Brain microvascular endothelial cell (primary cell): Measurements from ENCODE around the gene BAZ1B.
"Not testable (repeated sequence)": the region's sequence is repeated elsewhere in the genome, so short reads cannot be mapped to it uniquely, and the experiment has no call there.

Experiments used
- DNase-seq: peaks from one replicate; pipeline ENCODE4 v3.0.0-alpha.2; 2020
- H3K27ac ChIP-seq: fragments of 250-450 bp; sonication (Bioruptor Pico); 2 replicates; pipeline ENCODE4 v1.5.1; 2020; ENCODE audit warnings: mild to moderate bottlenecking, moderate library complexity
- H3K27me3 ChIP-seq: fragments of 250-450 bp; sonication (Bioruptor Pico); replicated peaks from 2 replicates; pipeline ENCODE4 v1.5.1; 2020; ENCODE audit warnings: mild to moderate bottlenecking
- H3K36me3 ChIP-seq: fragments of 250-450 bp; sonication (Bioruptor Pico); replicated peaks from 2 replicates; pipeline ENCODE4 v1.5.1; 2020; ENCODE audit warnings: mild to moderate bottlenecking
- H3K4me3 ChIP-seq: 2 replicates; pipeline ENCODE4 v1.5.1; 2011; ENCODE audit warnings: low read depth, mild to moderate bottlenecking, control low read depth, low read length, moderate library complexity
- CTCF ChIP-seq: IDR thresholded peaks from 2 replicates; pipeline ENCODE4 v1.5.1; 2011; ENCODE audit warnings: low read depth, mild to moderate bottlenecking, moderate library complexity, low read length, control low read depth, inconsistent platforms; ENCODE audit errors: missing control alignments
- in situ Hi-C: cut with HindIII; loops from 2 replicates; pipeline ENCODE4 v1.10.0; 2017; ENCODE audit warnings: low sequenced_read_pairs, low pct_ligation_motif_present

The BAZ1B gene

GRCh38 chr7:73489976-73490375 lies 32.1 kb downstream of the BAZ1B start:
- in situ Hi-C loops = no loop called here

GRCh38 chr7:73487486-73487885 lies 34.6 kb downstream of the BAZ1B start:
- in situ Hi-C loops = no loop called here
- Histone ChIP-seq H3K4me3 (no peak overlapping the region), H3K36me3 (peaks cover 46% of the 10 kb centered on the region), H3K27me3 (no peaks in the 10 kb centered on the region), H3K27ac (no peak overlapping the region)
- no peak for TF ChIP-seq CTCF
- DNase-seq = no peak

More at GRCh38 chr7:73489976-73490375, 32.1 kb downstream of the BAZ1B start:
- H3K27me3 ChIP-seq = no peaks in the 10 kb centered on the region
- DNase-seq = no peak
- H3K4me3 ChIP-seq = no peak overlapping the region
- peaks cover 69% of the 10 kb centered on the region for H3K36me3 ChIP-seq
- TF ChIP-seq CTCF = no peak
- H3K27ac ChIP-seq = no peak overlapping the region

- Histone ChIP-seq H3K36me3 (peaks cover 23% of the 10 kb centered on the region), H3K27ac (no peak overlapping the region), H3K27me3 (no peaks in the 10 kb centered on the region), H3K4me3 (no peak overlapping the region)
- no peak for DNase-seq
- no peak for TF ChIP-seq CTCF
- in situ Hi-C loops = no loop called here
Measured at GRCh38 chr7:73483171-73483570, 38.9 kb downstream of the BAZ1B start.

GRCh38 chr7:73482746-73483145 lies 39.3 kb downstream of the BAZ1B start:
- H3K27ac ChIP-seq = no peak overlapping the region
- H3K27me3 ChIP-seq = no peaks in the 10 kb centered on the region
- H3K4me3 ChIP-seq = no peak overlapping the region
- peak; percentile 5 for DNase-seq
- in situ Hi-C loops = no loop called here
- H3K36me3 ChIP-seq = peaks cover 23% of the 10 kb centered on the region
- no peak for TF ChIP-seq CTCF

GRCh38 chr7:73481521-73481920 lies 40.6 kb downstream of the BAZ1B start:
- in situ Hi-C loops, H3K27ac ChIP-seq, H3K4me3 ChIP-seq, DNase-seq, H3K27me3 ChIP-seq: not testable (repeated sequence)
- H3K36me3 ChIP-seq = peaks cover 28% of the 10 kb centered on the region

- no peak for DNase-seq
- TF ChIP-seq CTCF = no peak
- Histone ChIP-seq H3K4me3 (no peak overlapping the region), H3K27ac (no peak overlapping the region), H3K36me3 (peaks cover 44% of the 10 kb centered on the region), H3K27me3 (no peaks in the 10 kb centered on the region)
- in situ Hi-C loops = no loop called here
Measured at GRCh38 chr7:73478549-73478948, 43.5 kb downstream of the BAZ1B start.

- no peak overlapping the region for H3K4me3 ChIP-seq
- no peak for DNase-seq
- no peaks in the 10 kb centered on the region for H3K27me3 ChIP-seq
- no peak overlapping the region for H3K27ac ChIP-seq
- in situ Hi-C loops = no loop called here
- TF ChIP-seq CTCF = no peak
- peaks cover 44% of the 10 kb centered on the region for H3K36me3 ChIP-seq
Measured at GRCh38 chr7:73477376-73477775, 44.7 kb downstream of the BAZ1B start.
